Adrenal gland (tissue), 5 donors: Measurements from ENCODE around the gene ZNF831.

Experiments
- POLR2A ChIP-seq, 2 donors: fragments of 450-650 bp; IDR thresholded peaks; one replicate each; pipeline ENCODE4 v1.6.1; 2017; ENCODE audit warnings: antibody characterized with exemption in 2 of 2, mild to moderate bottlenecking in 2 of 2, moderate library complexity in 1 of 2
- TF ChIP-seq, protein P1 (sequence below), 6 experiments: fragments of 450-650 bp in 4 of 6; fragments of 200-600 bp in 2 of 6; sonication (generic) in 1 of 6; IDR thresholded peaks; 1 replicate in 5 of 6; 2 replicates in 1 of 6; pipeline versions ENCODE4 v1.5.1 to v1.8.0; 2016 to 2021; ENCODE audit warnings: antibody characterized with exemption in 6 of 6, mild to moderate bottlenecking in 2 of 6, moderate library complexity in 1 of 6
- donor health status: DM: no; HTN: no; CAD: no.

- TF ChIP-seq POLR2A (IDR thresholded peaks at IDR 0.05), result no peak
- TF ChIP-seq, protein P1, sequence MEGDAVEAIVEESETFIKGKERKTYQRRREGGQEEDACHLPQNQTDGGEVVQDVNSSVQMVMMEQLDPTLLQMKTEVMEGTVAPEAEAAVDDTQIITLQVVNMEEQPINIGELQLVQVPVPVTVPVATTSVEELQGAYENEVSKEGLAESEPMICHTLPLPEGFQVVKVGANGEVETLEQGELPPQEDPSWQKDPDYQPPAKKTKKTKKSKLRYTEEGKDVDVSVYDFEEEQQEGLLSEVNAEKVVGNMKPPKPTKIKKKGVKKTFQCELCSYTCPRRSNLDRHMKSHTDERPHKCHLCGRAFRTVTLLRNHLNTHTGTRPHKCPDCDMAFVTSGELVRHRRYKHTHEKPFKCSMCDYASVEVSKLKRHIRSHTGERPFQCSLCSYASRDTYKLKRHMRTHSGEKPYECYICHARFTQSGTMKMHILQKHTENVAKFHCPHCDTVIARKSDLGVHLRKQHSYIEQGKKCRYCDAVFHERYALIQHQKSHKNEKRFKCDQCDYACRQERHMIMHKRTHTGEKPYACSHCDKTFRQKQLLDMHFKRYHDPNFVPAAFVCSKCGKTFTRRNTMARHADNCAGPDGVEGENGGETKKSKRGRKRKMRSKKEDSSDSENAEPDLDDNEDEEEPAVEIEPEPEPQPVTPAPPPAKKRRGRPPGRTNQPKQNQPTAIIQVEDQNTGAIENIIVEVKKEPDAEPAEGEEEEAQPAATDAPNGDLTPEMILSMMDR (IDR thresholded peaks at IDR 0.05), result no peak
These were observed 42.7 kb upstream of the ZNF831 start for GRCh38 chr20:59120919-59121318.
